Raji (cell line): ENCODE data around the gene KRTAP10-7.
"Not testable (repeated sequence)": the region's sequence is repeated elsewhere in the genome, so short reads cannot be mapped to it uniquely, and the experiment has no call there.

ENCODE experiments used
- POLR2A ChIP-seq: IDR thresholded peaks from 2 replicates; pipeline ENCODE4 v1.6.1; 2011; ENCODE audit warnings: low read depth, low read length, control low read depth; ENCODE audit not compliant: insufficient read depth

KRTAP10-7 gene

DNA sequence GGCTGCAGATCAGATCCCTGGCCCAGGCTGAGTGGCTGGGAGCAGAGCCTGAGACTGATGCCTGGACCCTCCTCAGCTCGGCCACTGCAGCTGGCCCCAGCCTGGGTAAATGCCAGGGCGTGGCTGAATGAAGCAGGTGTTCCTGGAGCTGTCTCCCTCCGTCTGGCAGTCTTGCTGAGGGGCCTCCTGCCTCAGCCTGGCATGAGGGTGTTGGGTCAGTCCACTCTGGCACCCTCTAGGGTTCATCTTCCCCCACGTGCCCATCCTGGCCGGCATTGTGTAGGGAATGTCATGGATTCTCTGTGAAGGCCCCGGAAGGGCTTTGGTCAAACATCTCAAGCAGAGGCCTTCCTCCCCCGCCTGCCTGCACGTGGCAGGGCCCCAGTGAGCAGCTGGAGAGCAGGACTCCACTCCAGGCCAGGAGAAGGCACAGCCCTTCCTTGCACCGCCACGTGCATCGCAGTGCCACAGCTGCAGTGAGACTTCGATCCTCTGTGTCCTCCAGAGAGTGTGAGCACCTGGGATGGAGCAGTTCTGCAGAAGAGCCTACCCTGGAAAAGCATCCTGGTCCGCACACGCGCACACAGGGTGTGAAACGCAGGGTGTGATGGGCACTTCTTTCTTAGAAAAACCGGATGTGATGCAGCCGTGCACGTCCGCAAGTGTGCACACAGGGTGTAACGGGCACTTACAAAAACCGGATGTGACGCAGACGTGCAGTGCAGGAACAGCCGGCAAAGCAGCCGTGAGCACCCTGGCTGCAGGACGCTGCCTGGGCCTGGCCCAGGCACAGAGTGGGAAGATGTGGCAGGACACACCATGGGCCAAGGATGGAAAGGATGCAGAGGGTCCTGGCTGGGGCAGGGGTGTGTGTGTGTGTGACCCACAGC, 31.5 kb upstream of the KRTAP10-7 start:
- no peak for TF ChIP-seq POLR2A

DNA sequence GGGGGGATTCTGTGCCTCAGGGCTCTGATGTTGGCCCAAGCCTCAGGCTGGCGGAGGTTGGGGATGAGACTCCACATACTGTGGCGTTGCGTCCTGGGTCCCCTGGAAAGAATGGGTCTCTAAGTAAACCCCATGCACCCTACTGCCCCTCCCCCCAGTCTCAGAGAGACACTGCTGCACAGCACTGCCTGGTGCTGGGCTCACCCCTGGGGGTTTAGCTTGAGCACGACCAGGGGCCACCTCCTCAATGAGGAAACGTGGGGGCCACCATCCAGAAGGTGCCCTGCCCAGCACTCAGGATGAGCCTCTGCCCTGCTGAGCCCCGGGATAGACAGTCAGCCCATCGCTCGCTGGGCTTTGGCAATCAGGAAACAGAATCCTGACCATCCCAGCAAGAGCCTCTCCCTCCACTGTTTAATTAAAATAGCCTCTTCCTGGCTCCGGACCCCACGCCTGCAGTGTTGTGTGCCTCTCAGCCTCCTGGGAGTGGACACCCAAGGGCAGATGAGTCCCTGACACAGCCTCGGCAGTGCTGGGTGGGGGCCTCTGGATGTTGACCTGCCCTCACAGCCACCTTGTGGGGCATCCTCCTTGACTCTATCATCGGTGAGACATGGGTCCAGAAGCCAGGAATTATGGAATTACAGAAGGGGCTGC, 30.4 kb upstream of the KRTAP10-7 start:
- no peak for TF ChIP-seq POLR2A

DNA sequence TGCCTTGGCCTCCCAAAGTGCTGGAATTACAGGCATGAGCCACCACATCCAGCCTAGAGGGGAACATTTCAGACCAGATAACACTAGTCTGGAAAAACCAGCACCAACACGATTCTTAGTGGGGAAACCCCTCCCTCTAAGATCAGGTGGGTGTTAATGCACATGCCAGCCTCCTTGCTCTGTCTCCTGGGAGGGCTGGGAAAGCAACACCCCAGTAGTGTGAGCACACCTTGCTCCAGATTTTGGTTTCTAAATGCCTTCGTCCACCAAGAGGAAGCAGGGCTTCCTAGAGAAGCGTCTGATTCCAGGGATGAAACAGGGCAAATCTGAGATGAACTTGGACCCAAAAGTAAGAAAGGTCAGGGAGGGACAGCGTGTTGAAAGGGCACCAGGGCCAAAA, 29.1 kb upstream of the KRTAP10-7 start:
- TF ChIP-seq POLR2A: no peak

DNA sequence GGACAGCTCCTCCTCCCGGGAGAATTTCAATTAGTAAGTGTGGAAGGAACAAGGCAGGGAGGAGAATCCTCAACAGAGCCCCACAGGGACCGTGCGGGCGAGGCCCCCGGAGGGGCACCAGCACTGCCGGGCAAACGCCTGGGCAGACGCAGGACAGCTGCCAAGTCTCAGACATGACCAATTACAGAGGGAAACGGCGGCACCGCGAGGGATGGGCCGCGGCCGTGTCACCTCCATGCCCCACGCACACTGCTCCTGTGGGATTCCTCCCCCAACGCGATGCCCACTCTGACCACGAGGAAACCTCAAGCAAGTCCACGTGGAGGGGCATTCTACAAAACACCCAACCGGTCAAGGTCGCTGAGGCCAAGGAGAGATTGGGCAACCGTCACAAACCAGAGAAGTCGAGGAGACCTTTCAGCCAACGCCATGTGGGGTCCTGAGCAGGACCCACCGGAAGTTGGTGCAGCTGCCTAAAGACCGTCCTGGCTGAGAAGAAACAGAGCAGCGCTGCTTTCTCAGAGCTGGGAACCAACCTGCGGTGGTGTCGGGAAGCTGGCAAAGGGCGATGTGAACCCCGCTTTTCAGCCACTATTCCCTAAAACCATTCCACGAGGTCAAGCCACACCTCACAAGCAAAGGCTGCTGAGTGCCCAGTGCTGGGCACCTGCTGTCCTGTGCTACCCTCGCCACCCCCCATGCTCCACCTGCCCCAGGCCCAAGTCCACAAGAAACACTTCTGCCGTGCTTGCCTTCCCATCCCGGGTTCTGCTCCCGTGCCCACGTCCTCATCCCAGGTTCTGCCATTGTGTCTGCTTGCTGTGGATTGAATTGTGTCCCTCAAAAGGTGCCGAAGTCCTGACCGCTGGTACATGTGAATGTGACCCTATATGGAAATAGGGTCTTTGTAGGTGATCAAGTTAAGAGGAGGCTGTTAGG, 28.3 kb upstream of the KRTAP10-7 start:
- TF ChIP-seq POLR2A: no peak

DNA sequence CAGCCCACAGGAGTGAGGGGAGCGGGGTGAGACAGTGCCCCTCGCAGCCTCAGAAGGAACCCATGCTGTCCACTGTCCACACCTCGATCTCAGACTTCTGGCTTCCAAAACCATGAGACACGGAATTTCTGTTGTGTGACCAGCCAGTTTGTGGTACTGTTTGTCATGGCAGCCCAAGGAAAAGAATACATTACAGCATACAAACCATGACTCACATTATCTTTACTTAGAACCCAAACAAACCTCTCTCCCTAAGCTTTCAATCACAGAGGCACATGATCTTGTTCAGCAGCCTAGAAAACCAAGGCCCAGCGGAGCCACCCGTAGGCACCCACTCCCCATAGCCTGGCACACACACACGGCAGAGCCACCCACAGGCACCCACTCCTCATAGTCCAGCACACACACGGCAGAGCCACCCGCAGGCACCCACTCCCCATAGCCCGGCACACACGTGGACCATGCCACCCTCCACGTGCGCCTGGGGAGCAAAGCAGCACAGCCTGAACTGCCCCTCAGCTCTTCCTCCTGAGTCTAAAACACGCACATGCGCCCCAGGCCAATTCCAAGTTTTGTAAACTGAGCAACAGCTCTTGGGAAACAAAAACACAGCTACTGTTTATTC, 27.3 kb upstream of the KRTAP10-7 start:
- no peak for TF ChIP-seq POLR2A

DNA sequence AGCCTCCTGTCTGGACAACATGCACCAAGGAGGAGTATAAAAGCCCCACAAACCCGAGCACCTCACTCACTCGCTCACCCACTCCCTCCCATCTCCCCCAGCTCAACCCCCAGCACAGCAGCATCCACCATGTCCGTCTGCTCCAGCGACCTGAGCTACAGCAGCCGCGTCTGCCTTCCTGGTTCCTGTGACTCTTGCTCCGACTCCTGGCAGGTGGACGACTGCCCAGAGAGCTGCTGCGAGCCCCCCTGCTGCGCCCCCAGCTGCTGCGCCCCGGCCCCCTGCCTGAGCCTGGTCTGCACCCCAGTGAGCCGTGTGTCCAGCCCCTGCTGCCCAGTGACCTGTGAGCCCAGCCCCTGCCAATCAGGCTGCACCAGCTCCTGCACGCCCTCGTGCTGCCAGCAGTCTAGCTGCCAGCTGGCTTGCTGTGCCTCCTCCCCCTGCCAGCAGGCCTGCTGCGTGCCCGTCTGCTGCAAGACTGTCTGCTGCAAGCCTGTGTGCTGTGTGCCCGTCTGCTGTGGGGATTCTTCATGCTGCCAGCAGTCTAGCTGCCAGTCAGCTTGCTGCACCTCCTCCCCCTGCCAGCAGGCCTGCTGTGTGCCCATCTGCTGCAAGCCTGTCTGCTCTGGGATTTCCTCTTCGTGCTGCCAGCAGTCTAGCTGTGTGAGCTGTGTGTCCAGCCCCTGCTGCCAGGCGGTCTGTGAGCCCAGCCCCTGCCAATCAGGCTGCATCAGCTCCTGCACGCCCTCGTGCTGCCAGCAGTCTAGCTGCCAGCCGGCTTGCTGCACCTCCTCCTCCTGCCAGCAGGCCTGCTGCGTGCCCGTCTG, 26.6 kb upstream of the KRTAP10-7 start, which contains the start of gene KRTAP10-4:
TSS of gene KRTAP10-4 (plus strand) at position 100 of the 827 bp plus-strand sequence. CDS start at position 130, 30 bp downstream.
- not testable (repeated sequence) for TF ChIP-seq POLR2A

DNA sequence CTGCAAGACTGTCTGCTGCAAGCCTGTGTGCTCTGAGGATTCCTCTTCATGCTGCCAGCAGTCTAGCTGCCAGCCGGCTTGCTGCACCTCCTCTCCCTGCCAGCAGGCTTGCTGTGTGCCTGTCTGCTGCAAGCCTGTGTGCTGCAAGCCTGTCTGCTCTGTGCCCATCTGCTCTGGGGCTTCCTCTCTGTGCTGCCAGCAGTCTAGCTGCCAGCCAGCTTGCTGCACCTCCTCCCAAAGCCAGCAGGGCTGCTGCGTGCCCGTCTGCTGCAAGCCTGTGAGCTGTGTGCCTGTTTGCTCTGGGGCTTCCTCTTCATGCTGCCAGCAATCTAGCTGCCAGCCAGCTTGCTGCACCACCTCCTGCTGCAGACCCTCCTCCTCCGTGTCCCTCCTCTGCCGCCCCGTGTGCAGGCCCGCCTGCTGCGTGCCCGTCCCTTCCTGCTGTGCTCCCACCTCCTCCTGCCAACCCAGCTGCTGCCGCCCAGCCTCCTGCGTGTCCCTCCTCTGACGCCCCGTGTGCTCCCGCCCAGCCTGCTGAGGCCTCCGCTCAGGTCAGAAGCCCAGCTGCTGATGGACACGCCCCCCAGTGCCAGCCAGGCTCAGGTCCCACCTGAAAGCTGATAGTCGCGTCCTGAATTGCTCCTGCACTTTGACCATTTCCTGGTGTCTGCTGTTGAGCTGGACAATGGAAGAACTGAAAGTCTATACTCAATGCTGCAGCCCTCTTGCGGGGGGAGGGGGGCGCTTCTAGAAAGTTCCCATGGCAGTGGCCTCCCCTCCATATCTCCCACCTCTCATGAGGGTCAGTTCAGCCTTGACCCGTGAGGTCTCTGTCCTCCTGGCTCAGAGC, 25.7 kb upstream of the KRTAP10-7 start:
- TF ChIP-seq POLR2A: no peak

DNA sequence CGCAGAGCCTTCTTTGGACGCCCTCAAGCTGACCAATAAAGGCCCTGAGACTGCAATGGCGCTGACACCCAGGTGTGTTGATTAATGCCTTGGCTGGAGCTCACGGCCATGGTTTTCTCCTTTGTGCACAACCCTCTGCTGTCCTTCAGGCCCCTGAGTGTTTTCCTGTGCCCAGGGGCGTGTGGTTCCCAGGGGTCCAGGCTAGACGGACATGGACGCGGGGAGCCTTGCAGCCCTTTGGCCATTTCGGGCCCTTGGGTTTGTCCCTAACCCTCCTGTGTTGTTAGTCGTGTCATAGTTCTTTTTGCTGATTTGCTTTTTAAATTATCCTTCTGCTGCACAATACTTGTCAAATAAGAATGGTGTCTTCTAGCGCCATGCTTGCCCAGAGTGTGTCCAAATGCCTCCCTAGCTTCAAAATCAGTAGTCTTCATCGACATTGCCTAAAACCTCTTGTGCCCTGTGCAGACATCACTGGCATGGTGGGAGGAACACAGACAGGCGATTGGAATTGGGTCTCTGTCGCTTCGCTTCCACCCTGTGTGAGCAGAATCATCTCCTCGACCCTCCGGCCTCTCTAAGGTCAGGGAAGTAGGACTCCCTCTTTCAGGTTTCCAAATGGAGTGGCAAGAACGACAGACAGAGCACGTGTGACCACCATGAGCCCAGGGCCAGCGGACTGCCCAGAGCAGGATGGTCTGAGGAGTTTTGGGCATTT, 24.9 kb upstream of the KRTAP10-7 start:
- TF ChIP-seq POLR2A: no peak

DNA sequence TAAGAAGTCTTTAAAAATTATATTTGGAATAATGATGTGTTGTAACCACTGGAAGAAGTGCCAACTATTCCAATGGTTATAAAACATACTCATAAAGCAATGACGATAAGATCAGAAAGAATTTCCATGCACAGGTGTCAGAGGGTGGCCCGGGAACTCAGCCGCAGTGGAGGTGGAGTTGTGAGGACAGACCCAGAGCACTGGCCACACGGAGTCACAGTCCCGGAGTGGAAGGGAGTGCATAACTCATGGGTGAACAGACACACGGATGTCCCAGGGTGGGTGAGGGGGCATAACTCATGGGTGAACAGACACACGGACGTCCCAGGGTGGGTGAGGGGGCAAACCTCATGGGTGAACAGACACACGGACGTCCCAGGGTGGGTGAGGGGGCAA, 24.4 kb upstream of the KRTAP10-7 start:
- no peak for TF ChIP-seq POLR2A

DNA sequence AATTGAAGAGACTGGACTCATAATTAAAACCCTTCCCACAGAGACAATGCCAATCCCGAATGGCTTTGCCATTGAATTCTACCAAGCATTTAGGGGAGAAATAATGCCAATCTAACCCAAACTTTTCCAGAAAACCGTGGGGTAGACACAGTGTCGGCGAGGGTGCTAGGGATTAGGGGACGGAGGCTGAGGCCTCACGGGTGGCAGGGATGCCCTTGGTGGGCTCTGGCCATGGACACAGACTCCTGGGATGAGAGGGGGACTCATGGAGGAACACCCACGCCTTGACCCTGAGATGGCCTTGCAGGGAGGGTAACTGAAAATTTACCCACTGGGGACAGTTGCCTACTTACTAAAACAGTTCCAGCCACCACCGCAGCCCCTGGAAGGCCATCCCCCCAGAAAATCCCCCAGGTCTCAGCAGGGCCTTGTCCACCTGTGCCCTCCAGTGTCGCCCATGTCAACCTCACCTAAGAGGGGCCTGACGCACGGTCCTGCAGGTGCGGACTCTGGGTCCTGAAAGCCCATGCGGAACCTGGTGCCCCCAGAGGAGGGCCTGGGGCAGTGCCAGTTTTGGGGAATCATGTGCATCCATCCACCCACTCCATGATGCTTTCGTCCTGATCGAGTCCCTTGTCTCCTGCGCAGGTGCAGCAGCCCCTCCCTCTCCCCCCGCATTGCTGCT, 21.9 kb upstream of the KRTAP10-7 start:
- no peak for TF ChIP-seq POLR2A

DNA sequence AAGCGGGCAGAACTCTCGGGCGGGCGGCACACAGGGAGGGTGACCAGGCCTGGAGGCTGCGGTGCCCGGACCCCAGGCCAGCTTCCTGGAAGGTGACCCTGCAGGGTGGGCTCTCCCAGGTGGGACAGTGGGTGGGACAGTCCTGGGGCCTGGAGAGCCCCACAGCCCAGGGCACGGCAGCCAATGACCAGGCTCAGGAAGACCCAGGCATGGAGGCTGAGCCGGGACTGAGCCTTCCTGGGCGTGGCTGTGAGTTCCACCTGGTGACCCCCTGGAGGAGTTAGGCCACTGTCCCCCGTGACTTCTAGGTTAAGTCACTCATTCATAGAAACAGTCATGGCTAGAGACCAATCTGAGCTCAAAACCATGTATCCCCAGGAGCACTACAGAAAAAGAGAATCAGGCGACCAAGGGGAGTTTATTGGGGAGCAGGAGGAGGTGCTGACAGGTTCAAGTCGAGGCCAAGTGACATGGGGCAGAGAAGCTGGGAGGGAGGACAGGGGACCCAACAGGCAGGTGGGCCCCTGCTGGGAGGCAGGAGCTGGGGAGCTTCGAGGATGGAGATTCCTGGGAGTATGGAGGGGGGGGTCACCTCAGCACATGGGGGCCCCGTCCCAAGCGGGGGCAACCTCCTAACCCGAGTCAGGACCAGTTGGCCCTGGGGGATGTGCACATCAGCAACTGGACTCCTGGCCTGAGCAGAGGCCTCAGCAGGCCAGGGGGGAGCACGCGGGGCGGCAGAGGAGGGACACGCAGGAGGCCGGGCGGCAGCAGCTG, 21.2 kb upstream of the KRTAP10-7 start:
- no peak for TF ChIP-seq POLR2A
